IMR-90 (cell line): Measurements from ENCODE around the gene KANSL3.

Source experiments
- POLR2A ChIP-seq: IDR thresholded peaks from 2 replicates; pipeline ENCODE4 v1.6.1; 2012; ENCODE audit warnings: mild to moderate bottlenecking, low read depth, low read length
- SMC3 ChIP-seq: fragments of 150-350 bp; IDR thresholded peaks from 2 replicates; pipeline ENCODE4 v1.6.1; 2016; ENCODE audit warnings: low read depth, mild to moderate bottlenecking, antibody characterized with exemption, low read length, moderate library complexity
- TF ChIP-seq, protein P1 (sequence below): conservative IDR thresholded peaks from 2 replicates; pipeline ENCODE4 v1.5.1; 2012; ENCODE audit warnings: mild to moderate bottlenecking, low read depth, low read length, improper control_type of control experiment

DNA sequence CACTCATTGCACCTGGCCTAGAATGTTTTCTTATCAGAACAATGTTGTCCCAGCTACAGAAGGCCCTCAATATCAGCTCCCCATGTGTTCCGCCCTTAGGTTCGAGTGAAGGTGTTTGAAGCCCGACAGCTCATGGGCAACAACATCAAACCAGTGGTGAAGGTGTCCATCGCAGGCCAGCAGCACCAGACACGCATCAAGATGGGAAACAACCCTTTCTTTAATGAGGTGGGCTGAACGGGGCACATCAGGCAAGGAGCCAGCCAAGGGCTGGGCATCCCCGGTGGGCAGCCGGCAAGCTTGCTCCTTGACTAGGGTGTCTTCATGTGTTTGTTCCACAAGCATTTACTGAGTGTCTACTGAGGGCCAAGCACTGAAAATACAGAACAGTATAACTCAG is 13.7 kb upstream of the KANSL3 start:
- TF ChIP-seq SMC3 (no peak), POLR2A (no peak)
- TF ChIP-seq, protein P1, sequence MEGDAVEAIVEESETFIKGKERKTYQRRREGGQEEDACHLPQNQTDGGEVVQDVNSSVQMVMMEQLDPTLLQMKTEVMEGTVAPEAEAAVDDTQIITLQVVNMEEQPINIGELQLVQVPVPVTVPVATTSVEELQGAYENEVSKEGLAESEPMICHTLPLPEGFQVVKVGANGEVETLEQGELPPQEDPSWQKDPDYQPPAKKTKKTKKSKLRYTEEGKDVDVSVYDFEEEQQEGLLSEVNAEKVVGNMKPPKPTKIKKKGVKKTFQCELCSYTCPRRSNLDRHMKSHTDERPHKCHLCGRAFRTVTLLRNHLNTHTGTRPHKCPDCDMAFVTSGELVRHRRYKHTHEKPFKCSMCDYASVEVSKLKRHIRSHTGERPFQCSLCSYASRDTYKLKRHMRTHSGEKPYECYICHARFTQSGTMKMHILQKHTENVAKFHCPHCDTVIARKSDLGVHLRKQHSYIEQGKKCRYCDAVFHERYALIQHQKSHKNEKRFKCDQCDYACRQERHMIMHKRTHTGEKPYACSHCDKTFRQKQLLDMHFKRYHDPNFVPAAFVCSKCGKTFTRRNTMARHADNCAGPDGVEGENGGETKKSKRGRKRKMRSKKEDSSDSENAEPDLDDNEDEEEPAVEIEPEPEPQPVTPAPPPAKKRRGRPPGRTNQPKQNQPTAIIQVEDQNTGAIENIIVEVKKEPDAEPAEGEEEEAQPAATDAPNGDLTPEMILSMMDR: no peak
